GM18526 (cell line): ENCODE data around the gene HDAC2.

Source experiments
- POLR2A ChIP-seq: IDR thresholded peaks from 3 replicates; pipeline ENCODE4 v1.6.1; 2011; ENCODE audit not compliant: insufficient read length; ENCODE audit errors: extremely low read depth

Gene HDAC2

GRCh38 chr6:113970805-113971676, at the start of gene HDAC2:
HDAC2 (minus strand) TSS chr6:113971148; CDS start chr6:113970908, 240 bp downstream.
- peak; percentile 75 for TF ChIP-seq POLR2A

DNA sequence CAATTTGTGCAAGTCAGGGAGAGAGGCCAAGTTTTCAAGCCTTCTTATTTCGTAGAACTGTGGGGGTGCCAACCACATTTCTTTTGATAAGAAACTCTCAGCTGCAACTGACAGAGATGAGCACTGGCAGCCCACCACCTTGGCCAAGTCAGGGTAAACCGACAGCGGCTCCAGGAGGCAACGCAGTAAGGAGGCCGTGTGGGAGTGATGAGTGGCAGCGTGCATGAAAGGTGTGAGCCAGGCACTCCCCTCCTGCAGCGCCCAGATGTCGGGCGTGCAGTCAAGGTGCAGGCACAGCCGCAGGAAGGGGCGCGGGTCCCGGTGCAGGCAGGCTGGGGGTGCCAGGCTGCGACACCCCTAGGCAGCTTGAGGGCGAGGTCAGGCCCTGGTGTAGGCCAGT, 49.2 kb upstream of the HDAC2 start:
- no peak for TF ChIP-seq POLR2A

GRCh38 chr6:114010540-114010939, 39.6 kb upstream of the HDAC2 start:
- no peak for TF ChIP-seq POLR2A

- no peak for TF ChIP-seq POLR2A
These were observed 38.2 kb upstream of the HDAC2 start for GRCh38 chr6:114009192-114009591.

DNA sequence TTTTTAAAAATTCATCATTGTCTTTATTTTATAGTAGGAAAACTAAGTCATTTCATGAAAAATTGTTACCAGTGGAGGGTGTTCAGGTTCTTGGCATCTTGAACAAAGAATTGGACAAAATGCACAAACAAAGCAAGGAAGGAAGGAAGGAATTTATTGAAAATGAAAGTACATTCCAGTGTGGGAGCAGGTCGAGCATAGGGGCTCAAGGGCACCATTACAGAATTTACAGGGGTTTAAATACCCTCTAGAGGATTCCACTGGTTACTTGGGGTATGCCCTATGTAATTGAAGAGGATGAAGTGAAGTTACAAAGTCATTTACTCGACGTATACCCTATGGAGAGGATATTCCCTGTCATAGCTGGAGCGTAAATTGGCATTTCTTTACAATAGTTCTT, 37.4 kb upstream of the HDAC2 start:
- TF ChIP-seq POLR2A: no peak

GRCh38 chr6:114007516-114007915, 36.6 kb upstream of the HDAC2 start:
- no peak for TF ChIP-seq POLR2A

GRCh38 chr6:114001354-114001753, 30.4 kb upstream of the HDAC2 start:
- no peak for TF ChIP-seq POLR2A

DNA sequence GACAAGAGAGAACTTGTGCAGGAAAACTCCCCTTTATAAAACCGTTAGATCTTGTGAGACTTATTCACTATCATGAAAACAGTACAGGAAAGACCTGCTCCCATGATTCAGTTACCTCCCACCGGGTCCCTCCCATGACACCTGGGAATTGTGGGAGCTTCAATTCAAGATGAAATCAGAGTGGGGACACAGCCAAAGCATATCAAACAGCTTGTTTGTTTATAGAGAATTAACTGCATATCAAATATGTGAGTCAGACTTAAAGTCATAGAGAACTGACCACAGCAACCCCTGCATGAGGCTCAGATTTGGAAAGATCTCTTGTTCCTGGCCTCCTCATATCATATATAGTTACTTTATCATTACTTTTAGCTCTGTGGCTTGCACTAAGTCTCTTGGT, 29.1 kb upstream of the HDAC2 start:
- no peak for TF ChIP-seq POLR2A

- no peak for TF ChIP-seq POLR2A
These were observed 28.3 kb upstream of the HDAC2 start for GRCh38 chr6:113999284-113999683.

DNA sequence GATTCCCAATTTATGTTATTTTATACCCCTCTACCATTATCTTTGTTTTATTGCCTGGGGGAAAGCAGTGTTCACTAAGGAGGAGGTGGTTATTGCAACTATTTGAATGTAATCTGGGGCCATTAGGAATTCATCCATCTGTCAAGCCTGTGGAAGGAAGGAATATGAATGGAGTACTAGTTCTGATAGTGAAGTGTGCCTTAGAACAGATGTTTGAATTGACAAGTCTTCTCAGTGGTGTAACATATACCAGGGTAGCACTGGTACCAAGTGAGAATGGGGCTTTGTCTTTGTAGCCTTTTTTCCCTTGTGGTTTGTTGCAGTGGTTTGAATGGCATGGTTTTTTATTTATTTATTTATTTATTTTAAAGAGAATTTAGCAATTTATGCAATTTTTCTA, 27.9 kb upstream of the HDAC2 start:
- TF ChIP-seq POLR2A: no peak

DNA sequence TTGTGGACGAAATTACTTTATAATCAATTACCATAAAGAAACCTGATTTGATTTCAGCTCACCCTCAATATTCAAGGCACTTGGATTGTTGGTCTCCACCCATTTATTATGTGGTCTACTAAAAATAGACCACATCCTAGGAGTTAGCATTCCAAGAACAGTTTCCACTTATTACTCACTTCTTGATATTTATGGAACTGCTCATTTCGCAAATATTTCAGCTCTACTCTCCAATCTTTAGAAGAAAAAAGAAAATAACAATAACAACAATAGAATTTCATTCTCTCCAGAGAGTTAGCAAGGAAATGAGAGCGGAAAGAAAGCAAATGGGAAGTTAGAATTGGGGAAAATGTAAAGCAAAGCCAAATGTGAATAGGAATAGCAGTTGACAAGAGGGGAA, 26.2 kb upstream of the HDAC2 start:
- TF ChIP-seq POLR2A: no peak

DNA sequence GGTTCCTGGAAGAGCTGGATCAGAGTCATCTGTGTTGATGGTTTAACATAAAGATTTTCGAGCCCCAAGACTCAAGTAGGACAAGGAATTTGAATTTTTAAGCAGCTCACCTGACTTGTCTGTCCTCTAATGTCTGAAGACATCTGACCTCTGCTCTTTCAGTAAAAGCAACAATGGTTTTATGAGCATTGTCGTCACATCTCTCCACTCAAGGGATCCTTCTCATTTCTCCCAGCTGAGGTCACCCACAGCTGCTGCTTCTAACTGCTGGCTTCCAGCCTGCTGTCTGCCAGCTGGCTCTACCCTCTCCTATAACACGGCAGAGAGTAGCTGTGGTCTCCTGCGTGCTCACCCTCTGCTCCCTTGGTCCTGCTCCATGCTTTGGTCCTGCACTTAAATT, 24.7 kb upstream of the HDAC2 start:
- no peak for TF ChIP-seq POLR2A

DNA sequence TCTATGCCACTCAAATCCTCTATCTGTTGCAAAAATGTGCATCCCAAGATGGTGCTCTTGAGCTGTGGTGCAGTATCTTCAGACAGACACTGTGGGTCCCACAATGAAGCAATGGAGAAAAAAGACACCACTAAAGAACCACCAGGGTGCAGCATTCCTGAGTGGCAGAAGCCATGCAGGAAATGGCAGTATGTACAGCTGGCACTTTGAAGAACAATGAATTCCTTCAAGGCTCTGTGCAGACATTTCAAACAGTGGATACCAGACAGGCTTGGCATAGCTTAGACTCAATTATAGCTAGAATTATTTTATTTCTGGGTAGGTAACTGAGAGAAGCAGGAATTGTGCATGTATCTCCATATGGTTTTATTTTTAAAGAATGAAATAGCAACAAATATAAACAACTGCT, 24.0 kb upstream of the HDAC2 start:
- TF ChIP-seq POLR2A: no peak

GRCh38 chr6:113989675-113990074, 18.7 kb upstream of the HDAC2 start:
- TF ChIP-seq POLR2A: no peak

DNA sequence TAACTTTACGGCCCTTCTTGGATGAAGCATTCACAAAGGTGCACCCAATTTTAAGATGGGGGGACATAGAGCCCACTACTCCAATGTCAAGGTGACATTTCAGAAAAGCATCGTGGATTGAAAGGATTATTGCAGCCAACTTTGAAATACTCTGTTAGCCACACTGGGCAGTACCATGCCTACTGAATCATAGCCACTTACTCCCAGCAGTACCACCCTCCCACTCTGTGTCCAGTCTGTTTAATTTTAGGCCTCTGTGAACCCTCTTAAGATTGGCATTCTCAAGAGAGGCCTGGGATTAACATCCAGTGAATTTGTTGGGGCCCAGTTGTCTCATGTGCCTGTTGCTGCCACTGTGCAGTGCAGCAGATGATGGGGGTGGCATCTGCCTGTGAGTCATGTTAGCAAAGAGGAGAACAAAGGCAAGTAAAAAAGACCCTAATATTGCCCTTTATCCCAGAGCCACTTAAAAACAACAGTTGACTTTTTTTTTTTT, 11.2 kb upstream of the HDAC2 start:
- no peak for TF ChIP-seq POLR2A

DNA sequence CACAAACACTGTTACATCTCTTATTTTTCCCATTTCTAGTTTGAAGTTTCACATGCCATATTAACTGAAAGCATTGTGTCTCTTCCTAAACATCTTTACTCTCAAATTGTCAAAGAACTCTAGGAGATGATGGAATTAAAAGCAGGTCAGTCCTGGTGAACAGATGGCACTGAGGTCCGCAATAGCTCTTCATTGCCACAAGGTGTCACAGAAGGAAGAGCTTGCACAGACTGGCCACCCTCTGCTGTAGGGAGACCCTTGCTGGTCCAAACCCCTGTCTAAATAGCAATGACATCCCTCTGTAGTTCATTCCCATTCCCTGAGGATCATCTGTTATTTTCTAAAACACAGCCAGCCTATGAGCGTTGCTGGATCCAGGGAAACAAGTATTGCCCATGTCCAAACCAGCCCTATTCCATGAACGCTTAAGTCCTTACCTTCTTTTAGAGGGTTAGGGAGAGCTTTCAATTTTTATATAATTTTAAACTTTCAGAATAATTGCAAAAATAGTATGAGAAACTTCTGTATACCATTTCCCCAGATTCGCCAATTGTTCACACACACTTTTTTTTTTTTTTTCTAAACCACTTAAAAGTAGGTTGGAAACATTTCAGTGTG, 10.1 kb upstream of the HDAC2 start:
- TF ChIP-seq POLR2A: no peak
